Upper lobe of left lung (tissue), 6 donors: Measurements from ENCODE around the gene SBF2. TPM values are rescaled to one million over a fixed set of nuclear protein-coding genes. Genes with fewer than 3 reads are reported as not detected.

ENCODE experiments used
- ATAC-seq, 2 donors: fragments of 200-7000 bp; cut with Tn5 transposase; one replicate each; pipeline ENCODE4 v1.9.1; 2022; ENCODE audit warnings: mild to moderate bottlenecking in 2 of 2, moderate library complexity in 2 of 2; ENCODE audit not compliant: low FRiP score in 2 of 2
- DNase-seq, 2 donors: peaks; one replicate each; pipeline ENCODE4 v3.0.0-alpha.2; 2019 to 2020
- H3K27ac ChIP-seq, 4 donors: fragments of 200-600 bp; sonication (generic); one replicate each; pipeline ENCODE4 v1.5.1; 2016 to 2019
- H3K27me3 ChIP-seq, 4 donors: fragments of 200-600 bp; sonication (generic); one replicate each; pipeline ENCODE4 v1.5.1; 2017 to 2019
- H3K36me3 ChIP-seq, 4 donors: fragments of 200-600 bp; sonication (generic); one replicate each; pipeline ENCODE4 v1.5.1; 2016 to 2019
- H3K4me1 ChIP-seq, 4 donors: fragments of 200-600 bp; sonication (generic); one replicate each; pipeline ENCODE4 v1.5.1; 2018 to 2019
- H3K4me3 ChIP-seq, 4 donors: fragments of 200-600 bp; sonication (generic); one replicate each; pipeline ENCODE4 v1.5.1; 2017 to 2019; ENCODE audit warnings: mild to moderate bottlenecking in 2 of 4, moderate library complexity in 1 of 4
- H3K9me3 ChIP-seq, 4 donors: fragments of 200-600 bp; sonication (generic); one replicate each; pipeline ENCODE4 v1.5.1; 2018 to 2019
- EP300 ChIP-seq, 4 donors: sonication (generic); formaldehyde crosslinking; IDR thresholded peaks; one replicate each; pipeline ENCODE4 v1.5.1; 2017; ENCODE audit warnings: antibody characterized with exemption in 4 of 4, control low read depth in 2 of 4
- POLR2A ChIP-seq, 4 donors: fragments of 450-650 bp; IDR thresholded peaks; one replicate each; pipeline ENCODE4 v1.5.1; 2016 to 2017; ENCODE audit warnings: antibody characterized with exemption in 4 of 4, mild to moderate bottlenecking in 2 of 4
- POLR2AphosphoS5 ChIP-seq, 2 donors: sonication (generic); formaldehyde crosslinking; IDR thresholded peaks; one replicate each; pipeline ENCODE4 v1.5.1; 2017; ENCODE audit warnings: antibody characterized with exemption in 2 of 2
- WGBS, 2 donors: methylation state at CpG; one replicate each; pipeline ENCODE4 v1.1.5; 2017 to 2018; 5-methylcytosine and 5-hydroxymethylcytosine counted together
- total RNA-seq, 6 donors: library from RNA; depleted of rRNA in 4 of 6; stranded (reverse); fragments of >200 nt in 4 of 6; gene quantifications; one replicate each; pipeline versions ENCODE4 v1.1.0 to v1.2.1, GENCODE V29; 2016 to 2021
- TF ChIP-seq, protein P1 (sequence below), 6 experiments: fragments of 450-650 bp in 4 of 6; fragments of 200-600 bp in 2 of 6; sonication (generic) in 2 of 6; IDR thresholded peaks; one replicate each; pipeline ENCODE4 v1.5.1; 2016 to 2019; ENCODE audit warnings: antibody characterized with exemption in 6 of 6
- donor health status: DM: no; HTN: no; CAD: no; lungs with moderate emphysema.
- donor health status: DM: no; HTN: yes; CAD: no; lungs with severe emphysema.

Gene SBF2
- total RNA-seq, 6 donors from 2014 or later = 22.2 to 54.5 (median 41.2) TPM

DNA sequence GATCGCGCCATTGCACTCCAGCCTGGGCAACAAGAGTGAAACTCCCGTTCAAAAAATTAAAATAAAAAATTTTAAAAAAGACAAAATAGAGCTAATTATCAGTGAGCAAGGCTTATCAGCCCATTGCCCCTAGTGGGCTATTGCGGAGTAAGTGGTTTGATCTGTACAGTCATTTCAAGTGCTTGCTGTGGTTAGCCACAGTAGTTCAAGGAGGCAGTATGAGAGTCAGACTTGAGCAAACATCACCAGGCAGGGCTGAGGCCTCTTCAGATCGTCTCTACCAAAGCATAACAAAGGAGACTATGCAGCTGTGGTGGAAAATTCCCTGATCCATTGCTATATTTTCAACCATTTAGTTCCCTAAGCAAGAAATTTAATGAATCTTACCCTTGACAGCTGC is 4.3 kb upstream of the SBF2 start:
- WGBS, 2 donors = 58 to 65% methylated on average over 5 of the region's 5 CpGs
- DNase-seq = peak in 1 of 2 donors; percentile 72
- H3K4me3 ChIP-seq = no peak overlapping the region
- H3K27me3 ChIP-seq = peaks cover 0 to 4% (median 0%) of the 10 kb centered on the region in 4 donors
- no peaks in the 10 kb centered on the region for H3K36me3 ChIP-seq
- peak in 1 of 2 donors; percentile 63 for ATAC-seq
- TF ChIP-seq, protein P1, sequence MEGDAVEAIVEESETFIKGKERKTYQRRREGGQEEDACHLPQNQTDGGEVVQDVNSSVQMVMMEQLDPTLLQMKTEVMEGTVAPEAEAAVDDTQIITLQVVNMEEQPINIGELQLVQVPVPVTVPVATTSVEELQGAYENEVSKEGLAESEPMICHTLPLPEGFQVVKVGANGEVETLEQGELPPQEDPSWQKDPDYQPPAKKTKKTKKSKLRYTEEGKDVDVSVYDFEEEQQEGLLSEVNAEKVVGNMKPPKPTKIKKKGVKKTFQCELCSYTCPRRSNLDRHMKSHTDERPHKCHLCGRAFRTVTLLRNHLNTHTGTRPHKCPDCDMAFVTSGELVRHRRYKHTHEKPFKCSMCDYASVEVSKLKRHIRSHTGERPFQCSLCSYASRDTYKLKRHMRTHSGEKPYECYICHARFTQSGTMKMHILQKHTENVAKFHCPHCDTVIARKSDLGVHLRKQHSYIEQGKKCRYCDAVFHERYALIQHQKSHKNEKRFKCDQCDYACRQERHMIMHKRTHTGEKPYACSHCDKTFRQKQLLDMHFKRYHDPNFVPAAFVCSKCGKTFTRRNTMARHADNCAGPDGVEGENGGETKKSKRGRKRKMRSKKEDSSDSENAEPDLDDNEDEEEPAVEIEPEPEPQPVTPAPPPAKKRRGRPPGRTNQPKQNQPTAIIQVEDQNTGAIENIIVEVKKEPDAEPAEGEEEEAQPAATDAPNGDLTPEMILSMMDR (IDR thresholded peaks at IDR 0.05) = peak in 1 of 6 experiments; percentile 10
- TF ChIP-seq POLR2A (IDR thresholded peaks at IDR 0.05) (no peak), EP300 (IDR thresholded peaks at IDR 0.05) (no peak), POLR2AphosphoS5 (IDR thresholded peaks at IDR 0.05) (no peak)
- H3K27ac ChIP-seq = no peak overlapping the region
- peaks cover 22 to 43% (median 25%) of the 10 kb centered on the region in 4 donors for H3K4me1 ChIP-seq
- H3K9me3 ChIP-seq = no peaks in the 10 kb centered on the region

- TF ChIP-seq, protein P1 (IDR thresholded peaks at IDR 0.05) = no peak
- TF ChIP-seq EP300 (IDR thresholded peaks at IDR 0.05) (no peak), POLR2A (IDR thresholded peaks at IDR 0.05) (no peak), POLR2AphosphoS5 (IDR thresholded peaks at IDR 0.05) (no peak)
- Histone ChIP-seq H3K9me3 (no peaks in the 10 kb centered on the region), H3K4me1 (peaks cover 26 to 49% (median 33%) of the 10 kb centered on the region in 4 donors), H3K4me3 (peak overlapping the region in 3 of 4 donors; percentile 57 to 94 (median 84)), H3K36me3 (no peaks in the 10 kb centered on the region), H3K27me3 (peaks cover 0 to 4% (median 0%) of the 10 kb centered on the region in 4 donors), H3K27ac (peak overlapping the region; percentile 95 to 98 (median 97))
- 29 to 37% methylated on average over 10 of the region's 10 CpGs for WGBS, 2 donors
- DNase-seq (no peak), ATAC-seq (no peak)
These were observed 1.3 kb upstream of the SBF2 start for GRCh38 chr11:10295064-10295901.

DNA sequence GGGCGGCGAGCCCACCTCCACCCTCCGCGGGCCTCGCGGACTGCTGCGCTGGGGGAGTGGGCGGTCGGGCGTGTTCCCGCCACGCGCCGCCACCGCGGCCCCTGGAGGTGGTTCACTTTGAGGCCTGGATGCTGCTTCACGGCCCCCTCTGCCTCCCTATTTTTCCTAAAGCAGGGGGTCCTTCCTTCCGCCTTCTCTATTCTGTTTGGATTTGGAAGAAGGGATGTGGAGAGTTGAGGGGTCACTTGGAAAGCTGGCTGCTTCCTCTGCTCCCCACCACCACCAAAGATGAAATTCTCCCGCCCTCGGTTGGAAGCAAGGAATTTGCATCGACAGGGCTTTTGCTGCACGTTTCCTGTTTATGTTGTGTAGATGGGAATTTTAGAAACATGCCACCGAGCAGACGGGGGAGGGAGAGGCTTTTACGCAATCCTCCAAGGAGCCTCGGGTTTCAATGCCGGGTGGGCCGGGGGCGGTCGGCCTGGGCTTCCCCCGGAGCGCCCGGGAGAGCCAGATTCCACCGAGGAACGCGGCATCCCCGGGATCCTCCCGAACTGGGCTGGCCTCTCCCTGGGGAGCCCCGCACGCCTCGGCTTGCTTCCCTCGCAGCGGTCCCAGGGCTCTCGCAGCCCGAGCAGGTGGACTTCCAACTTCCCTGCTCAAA is 403 bp upstream of the SBF2 start:
- H3K27ac ChIP-seq = peak overlapping the region; percentile 95 to 98 (median 97)
- TF ChIP-seq POLR2AphosphoS5 (IDR thresholded peaks at IDR 0.05) (peak; percentile 18 to 73), POLR2A (IDR thresholded peaks at IDR 0.05) (no peak), EP300 (IDR thresholded peaks at IDR 0.05) (peak in 1 of 4 donors; percentile 26)
- TF ChIP-seq, protein P1 (IDR thresholded peaks at IDR 0.05) = no peak
- peaks cover 32 to 49% (median 38%) of the 10 kb centered on the region in 4 donors for H3K4me1 ChIP-seq
- no peaks in the 10 kb centered on the region for H3K9me3 ChIP-seq
- DNase-seq (peak in 1 of 2 donors; percentile 85), ATAC-seq (peak in 1 of 2 donors; percentile 32)
- H3K27me3 ChIP-seq = peaks cover 0 to 4% (median 0%) of the 10 kb centered on the region in 4 donors
- H3K4me3 ChIP-seq = peak overlapping the region; percentile 57 to 94 (median 80)
- 0 to 2% methylated on average over 9 to 43 of the region's 45 CpGs for WGBS, 2 donors
- no peaks in the 10 kb centered on the region for H3K36me3 ChIP-seq

DNA sequence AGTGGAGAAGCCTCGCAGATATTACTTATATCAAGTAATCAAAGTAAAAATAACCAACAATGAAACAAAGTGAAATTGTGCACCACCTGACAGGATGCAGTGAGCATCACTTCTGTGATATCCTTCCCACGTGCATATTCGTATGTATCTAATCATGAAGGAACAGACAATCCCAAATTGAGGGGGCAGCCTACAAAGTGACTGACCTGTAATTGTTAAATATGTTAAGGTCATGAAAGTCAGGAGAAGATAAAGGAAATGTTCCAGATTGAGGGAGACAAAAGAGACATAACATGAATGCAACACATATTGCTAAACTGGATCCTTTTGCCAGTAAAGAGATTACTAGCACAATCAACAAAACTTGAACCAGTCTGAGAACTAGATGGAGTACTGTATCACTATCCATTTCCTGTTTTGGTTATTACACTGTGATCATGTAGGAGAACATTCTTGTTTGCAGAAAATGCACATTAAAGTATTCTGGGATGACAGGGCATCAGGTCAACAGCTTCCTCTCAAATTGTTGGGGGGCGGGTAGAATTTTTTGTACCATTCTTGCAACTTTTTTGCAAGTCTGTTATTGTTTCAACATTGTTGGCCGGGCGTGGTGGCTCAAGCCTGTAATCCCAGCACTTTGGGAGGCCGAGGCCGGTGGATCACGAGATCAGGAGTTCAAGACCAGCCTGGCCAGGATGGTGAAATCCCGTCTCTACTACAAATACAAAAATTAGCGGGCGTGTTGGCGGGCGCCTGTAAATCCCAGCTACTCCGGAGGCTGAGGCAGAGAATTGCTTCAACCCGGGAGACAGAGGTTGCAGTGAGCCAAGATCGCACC is 2.0 kb downstream of the SBF2 start:
- H3K4me3 ChIP-seq = no peak overlapping the region

More for the DNA sequence above, 2.0 kb downstream of the SBF2 start:
- Histone ChIP-seq H3K27me3 (peaks cover 0 to 4% (median 0%) of the 10 kb centered on the region in 4 donors), H3K27ac (peak overlapping the region; percentile 95 to 98 (median 97)), H3K36me3 (peaks cover 0 to 3% (median 0%) of the 10 kb centered on the region in 4 donors), H3K4me1 (peaks cover 32 to 45% (median 41%) of the 10 kb centered on the region in 4 donors), H3K9me3 (no peaks in the 10 kb centered on the region)
- 77 to 83% methylated on average over 17 of the region's 17 CpGs for WGBS, 2 donors
- TF ChIP-seq POLR2A (IDR thresholded peaks at IDR 0.05) (peak in 1 of 4 donors; percentile 18), EP300 (IDR thresholded peaks at IDR 0.05) (no peak), POLR2AphosphoS5 (IDR thresholded peaks at IDR 0.05) (no peak)
- TF ChIP-seq, protein P1 (IDR thresholded peaks at IDR 0.05) = no peak
- ATAC-seq = no peak
- DNase-seq = no peak
